NT2/D1 (cell line): ENCODE measurements around the gene PTPRN2.

Experiments used
- DNase-seq: peaks from one replicate; pipeline ENCODE4 v3.0.0-alpha.2; 2011; ENCODE audit warnings: low read depth, low spot score
- H3K27me3 ChIP-seq: 2 replicates; pipeline ENCODE4 v1.6.0; 2011; ENCODE audit warnings: mild to moderate bottlenecking; ENCODE audit not compliant: insufficient read length, insufficient read depth
- H3K36me3 ChIP-seq: 2 replicates; pipeline ENCODE4 v1.6.1; 2011; ENCODE audit warnings: mild to moderate bottlenecking, low read length, mixed read lengths; ENCODE audit not compliant: insufficient read depth, insufficient read length
- H3K4me1 ChIP-seq: 2 replicates; pipeline ENCODE4 v1.5.1; 2011; ENCODE audit not compliant: insufficient read depth, insufficient read length
- H3K4me3 ChIP-seq: 2 replicates; pipeline ENCODE4 v1.5.1; 2011; ENCODE audit warnings: low read depth; ENCODE audit not compliant: insufficient read length
- H3K9ac ChIP-seq: 2 replicates; pipeline ENCODE4 v1.6.0; 2011; ENCODE audit warnings: low read depth; ENCODE audit not compliant: insufficient read length
- H3K9me3 ChIP-seq: 2 replicates; pipeline ENCODE4 v1.5.1; 2011; ENCODE audit warnings: mild to moderate bottlenecking, low read length; ENCODE audit not compliant: insufficient read depth
- SUZ12 ChIP-seq: IDR thresholded peaks from 2 replicates; pipeline ENCODE4 v1.6.1; 2011; ENCODE audit not compliant: insufficient read length, insufficient read depth; ENCODE audit errors: extremely low read depth
- YY1 ChIP-seq: IDR thresholded peaks from 2 replicates; pipeline ENCODE4 v1.6.1; 2011; ENCODE audit not compliant: insufficient read length, insufficient read depth
- ZNF274 ChIP-seq: IDR thresholded peaks from 2 replicates; pipeline ENCODE4 v1.6.1; 2011; ENCODE audit warnings: mild to moderate bottlenecking, low read depth, low read length

PTPRN2 gene

GRCh38 chr7:158416283-158416933 is 171.2 kb downstream of the PTPRN2 start:
- no peak for TF ChIP-seq SUZ12
- TF ChIP-seq ZNF274, result no peak
- no peak for TF ChIP-seq YY1
- no peaks in the 10 kb centered on the region for H3K36me3 ChIP-seq
- H3K4me3 ChIP-seq, result no peak overlapping the region
- peaks cover 21% of the 10 kb centered on the region for H3K9me3 ChIP-seq
- H3K9ac ChIP-seq, result no peak overlapping the region
- no peak for DNase-seq
- H3K4me1 ChIP-seq, result no peaks in the 10 kb centered on the region
- no peaks in the 10 kb centered on the region for H3K27me3 ChIP-seq

GRCh38 chr7:158415316-158415715 is 172.3 kb downstream of the PTPRN2 start:
- no peaks in the 10 kb centered on the region for H3K27me3 ChIP-seq
- no peak overlapping the region for H3K4me3 ChIP-seq
- H3K9ac ChIP-seq, result no peak overlapping the region
- no peak for TF ChIP-seq ZNF274
- TF ChIP-seq YY1, result no peak
- TF ChIP-seq SUZ12, result no peak
- peaks cover 21% of the 10 kb centered on the region for H3K9me3 ChIP-seq
- no peak for DNase-seq
- no peaks in the 10 kb centered on the region for H3K4me1 ChIP-seq
- no peaks in the 10 kb centered on the region for H3K36me3 ChIP-seq

GRCh38 chr7:158414486-158414961 is 173.1 kb downstream of the PTPRN2 start:
- Histone ChIP-seq H3K36me3 (no peaks in the 10 kb centered on the region), H3K4me3 (no peak overlapping the region), H3K9me3 (peaks cover 21% of the 10 kb centered on the region), H3K27me3 (no peaks in the 10 kb centered on the region), H3K9ac (no peak overlapping the region), H3K4me1 (no peaks in the 10 kb centered on the region)
- no peak for TF ChIP-seq SUZ12
- TF ChIP-seq YY1, result no peak
- no peak for TF ChIP-seq ZNF274
- DNase-seq, result no peak

- no peak for TF ChIP-seq SUZ12
- no peak for TF ChIP-seq ZNF274
- no peak for TF ChIP-seq YY1
- H3K36me3 ChIP-seq, result no peaks in the 10 kb centered on the region
- no peak overlapping the region for H3K4me3 ChIP-seq
- no peaks in the 10 kb centered on the region for H3K27me3 ChIP-seq
- DNase-seq, result no peak
- peaks cover 20% of the 10 kb centered on the region for H3K9me3 ChIP-seq
- H3K4me1 ChIP-seq, result no peaks in the 10 kb centered on the region
- no peak overlapping the region for H3K9ac ChIP-seq
Measured at GRCh38 chr7:158414002-158414401, 173.6 kb downstream of the PTPRN2 start.

GRCh38 chr7:158411232-158411950 is 176.2 kb downstream of the PTPRN2 start:
- H3K27me3 ChIP-seq, result no peaks in the 10 kb centered on the region
- DNase-seq, result no peak
- no peaks in the 10 kb centered on the region for H3K9me3 ChIP-seq
- H3K9ac ChIP-seq, result no peak overlapping the region
- TF ChIP-seq ZNF274 (no peak), YY1 (no peak), SUZ12 (no peak)
- H3K4me3 ChIP-seq, result no peak overlapping the region
- no peaks in the 10 kb centered on the region for H3K36me3 ChIP-seq
- H3K4me1 ChIP-seq, result no peaks in the 10 kb centered on the region

GRCh38 chr7:158410720-158411119 is 176.9 kb downstream of the PTPRN2 start:
- no peaks in the 10 kb centered on the region for H3K9me3 ChIP-seq
- no peak for DNase-seq
- no peaks in the 10 kb centered on the region for H3K27me3 ChIP-seq
- H3K4me3 ChIP-seq, result no peak overlapping the region
- H3K9ac ChIP-seq, result no peak overlapping the region
- no peaks in the 10 kb centered on the region for H3K36me3 ChIP-seq
- TF ChIP-seq SUZ12, result no peak
- TF ChIP-seq YY1, result no peak
- TF ChIP-seq ZNF274, result no peak
- H3K4me1 ChIP-seq, result no peaks in the 10 kb centered on the region

GRCh38 chr7:158409816-158410330 is 177.8 kb downstream of the PTPRN2 start:
- no peaks in the 10 kb centered on the region for H3K36me3 ChIP-seq
- no peak overlapping the region for H3K9ac ChIP-seq
- no peak for TF ChIP-seq SUZ12
- no peak for TF ChIP-seq YY1
- TF ChIP-seq ZNF274, result no peak
- H3K4me3 ChIP-seq, result no peak overlapping the region
- no peak for DNase-seq
- no peaks in the 10 kb centered on the region for H3K27me3 ChIP-seq
- no peaks in the 10 kb centered on the region for H3K9me3 ChIP-seq
- H3K4me1 ChIP-seq, result no peaks in the 10 kb centered on the region
